OCI-LY1 (cell line): Measurements from ENCODE around the gene THOC7.

Experiments
- EZH2 ChIP-seq: fragments of 200-600 bp; sonication (generic), shearing (Covaris generic); IDR thresholded peaks from 2 replicates; pipeline ENCODE4 v1.8.0; 2017; ENCODE audit warnings: borderline replicate concordance, mixed run types, mild to moderate bottlenecking, antibody characterized with exemption, low read length, moderate library complexity, mixed read lengths
- TF ChIP-seq, protein P1 (sequence below): fragments of 200-600 bp; sonication (generic), shearing (Covaris generic); IDR thresholded peaks from 2 replicates; pipeline ENCODE4 v1.5.1; 2017; ENCODE audit warnings: mild to moderate bottlenecking, antibody characterized with exemption, low read length, moderate library complexity, mixed read lengths

DNA sequence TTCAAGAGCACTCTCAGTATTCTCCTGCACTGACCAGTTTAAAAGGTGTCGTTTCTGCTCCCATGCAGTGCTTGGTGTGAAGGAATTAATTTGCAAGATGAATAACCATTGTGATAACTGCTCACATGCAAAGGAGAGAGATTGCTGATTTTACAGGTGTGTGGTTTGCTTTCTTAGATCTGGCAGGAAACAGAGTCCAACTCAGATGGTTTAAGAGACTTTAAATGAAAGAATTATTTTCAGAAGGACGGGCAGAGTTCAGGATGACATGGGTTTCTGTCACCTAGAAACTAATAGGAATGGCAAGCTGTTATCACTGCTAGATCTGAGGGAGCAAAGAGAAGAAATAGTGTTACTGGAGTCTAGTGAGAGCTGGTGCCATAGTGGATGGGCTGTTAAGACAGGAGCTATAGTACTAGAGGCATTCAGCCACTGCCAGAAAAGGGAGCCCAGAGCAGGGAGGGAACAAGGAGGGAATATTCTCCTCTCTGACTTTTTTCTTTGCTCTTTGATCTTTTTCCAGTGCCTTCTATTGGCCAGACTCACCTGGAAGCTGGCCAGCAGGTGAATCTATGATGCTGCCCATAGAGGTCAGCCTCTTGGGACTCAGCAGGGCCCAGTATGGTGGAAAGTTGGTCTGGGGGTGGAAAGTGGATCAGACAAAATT lies 14.9 kb upstream of the THOC7 start:
- TF ChIP-seq, protein P1, sequence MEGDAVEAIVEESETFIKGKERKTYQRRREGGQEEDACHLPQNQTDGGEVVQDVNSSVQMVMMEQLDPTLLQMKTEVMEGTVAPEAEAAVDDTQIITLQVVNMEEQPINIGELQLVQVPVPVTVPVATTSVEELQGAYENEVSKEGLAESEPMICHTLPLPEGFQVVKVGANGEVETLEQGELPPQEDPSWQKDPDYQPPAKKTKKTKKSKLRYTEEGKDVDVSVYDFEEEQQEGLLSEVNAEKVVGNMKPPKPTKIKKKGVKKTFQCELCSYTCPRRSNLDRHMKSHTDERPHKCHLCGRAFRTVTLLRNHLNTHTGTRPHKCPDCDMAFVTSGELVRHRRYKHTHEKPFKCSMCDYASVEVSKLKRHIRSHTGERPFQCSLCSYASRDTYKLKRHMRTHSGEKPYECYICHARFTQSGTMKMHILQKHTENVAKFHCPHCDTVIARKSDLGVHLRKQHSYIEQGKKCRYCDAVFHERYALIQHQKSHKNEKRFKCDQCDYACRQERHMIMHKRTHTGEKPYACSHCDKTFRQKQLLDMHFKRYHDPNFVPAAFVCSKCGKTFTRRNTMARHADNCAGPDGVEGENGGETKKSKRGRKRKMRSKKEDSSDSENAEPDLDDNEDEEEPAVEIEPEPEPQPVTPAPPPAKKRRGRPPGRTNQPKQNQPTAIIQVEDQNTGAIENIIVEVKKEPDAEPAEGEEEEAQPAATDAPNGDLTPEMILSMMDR, result no peak
- no peak for TF ChIP-seq EZH2
